B cell (primary cell): ENCODE data around the gene ARPC4. TPM values are rescaled to one million over a fixed set of nuclear protein-coding genes. Genes with fewer than 3 reads are reported as not detected.

ENCODE experiments used
- ATAC-seq: fragments of 200-7000 bp; cut with Tn5 transposase; one replicate; pipeline ENCODE4 v1.10.0; 2021; ENCODE audit warnings: low read depth, mild to moderate bottlenecking, moderate number of reproducible peaks, moderate library complexity
- CTCF ChIA-PET: fragments of 350-600 bp; sonication (Branson Sonifier 250); formaldehyde crosslinking; loops from one replicate; lab custom pipeline; 2021; ENCODE audit warnings: antibody characterized with exemption, inconsistent platforms; lab: Charles Lee
- POLR2A ChIA-PET: fragments of 350-600 bp; sonication (Branson Sonifier 250); formaldehyde crosslinking; loops from one replicate; lab custom pipeline; 2021; ENCODE audit warnings: antibody characterized with exemption; lab: Charles Lee
- DNase-seq: peaks from one replicate; pipeline ENCODE4 v3.0.0; 2013
- H2AFZ ChIP-seq: 2 replicates; pipeline ENCODE4 v1.6.1; 2012; ENCODE audit warnings: mild to moderate bottlenecking, low read depth, low read length; ENCODE audit not compliant: insufficient read depth, poor library complexity, severe bottlenecking
- H3K27ac ChIP-seq, 2 donors: 1 replicate in 1 of 2; 2 replicates in 1 of 2; pipeline ENCODE4 v1.5.1; 2012 to 2013; ENCODE audit warnings: low read length in 2 of 2, mild to moderate bottlenecking in 2 of 2, moderate library complexity in 1 of 2
- H3K27me3 ChIP-seq, 4 experiments: fragments of 200-600 bp in 1 of 4; sonication (generic) in 1 of 4; replicated peaks in 1 of 4; 1 replicate in 2 of 4; 2 replicates in 2 of 4; pipeline versions ENCODE4 v1.6.1 to v1.7.0; 2013 to 2016; ENCODE audit warnings: low read length in 3 of 4, mild to moderate bottlenecking in 2 of 4, mixed read lengths in 1 of 4, moderate library complexity in 1 of 4; ENCODE audit not compliant: insufficient read depth in 4 of 4, control insufficient read depth in 3 of 4; ENCODE audit errors: control extremely low read depth in 1 of 4
- H3K36me3 ChIP-seq, 2 experiments: replicated peaks in 1 of 2; 1 replicate in 1 of 2; 2 replicates in 1 of 2; pipeline versions ENCODE4 v1.6.1 to v1.7.1; 2013; ENCODE audit warnings: low read length in 1 of 2; ENCODE audit not compliant: insufficient read depth in 2 of 2, control insufficient read depth in 1 of 2; ENCODE audit errors: control extremely low read depth in 1 of 2, extremely low read depth in 1 of 2
- H3K4me1 ChIP-seq, 2 donors: fragments of 200-600 bp in 1 of 2; sonication (generic) in 1 of 2; 1 replicate in 1 of 2; 2 replicates in 1 of 2; pipeline versions ENCODE4 v1.5.1 to v1.6.1; 2013 to 2017; ENCODE audit warnings: low read length in 2 of 2; ENCODE audit not compliant: control insufficient read depth in 2 of 2, insufficient read depth in 2 of 2
- H3K4me2 ChIP-seq: replicated peaks from 2 replicates; pipeline ENCODE3; 2012; ENCODE audit warnings: mild to moderate bottlenecking, low read depth, low read length; ENCODE audit not compliant: poor library complexity, severe bottlenecking
- H3K4me3 ChIP-seq, 5 experiments: fragments of 200-600 bp in 1 of 5; sonication (generic) in 1 of 5; 1 replicate in 3 of 5; 2 replicates in 2 of 5; pipeline versions ENCODE4 v1.5.1 to v1.7.0; 2011 to 2016; ENCODE audit warnings: low read length in 4 of 5, mild to moderate bottlenecking in 4 of 5, low read depth in 2 of 5, control low read depth in 1 of 5, moderate library complexity in 1 of 5; ENCODE audit not compliant: insufficient read depth in 1 of 5; ENCODE audit errors: control extremely low read depth in 1 of 5, extremely low read depth in 1 of 5
- H3K79me2 ChIP-seq: fragments of 200-600 bp; sonication (generic); one replicate; pipeline ENCODE4 v1.6.0; 2016; ENCODE audit warnings: low read length; ENCODE audit not compliant: control insufficient read depth, insufficient read depth
- H3K9ac ChIP-seq: fragments of 200-600 bp; sonication (generic); 2 replicates; pipeline ENCODE4 v1.6.1; 2017; ENCODE audit warnings: mild to moderate bottlenecking, low read length, moderate library complexity
- H3K9me3 ChIP-seq, 3 donors: one replicate each; pipeline versions ENCODE4 v1.6.1 to v1.7.1; 2013; ENCODE audit warnings: low read length in 2 of 3; ENCODE audit not compliant: control insufficient read depth in 2 of 3, insufficient read depth in 1 of 3; ENCODE audit errors: control extremely low read depth in 1 of 3
- H4K20me1 ChIP-seq: 2 replicates; pipeline ENCODE4 v1.6.0; 2012; ENCODE audit warnings: mild to moderate bottlenecking, low read length; ENCODE audit not compliant: insufficient read depth, control insufficient read depth, poor library complexity, severe bottlenecking
- H3K27ac Mint-ChIP-seq: one replicate; pipeline ENCODE4 v1.8.0; 2021; ENCODE audit warnings: mixed read lengths
- H3K27me3 Mint-ChIP-seq: one replicate; pipeline ENCODE4 v1.8.0; 2021; ENCODE audit warnings: mixed read lengths
- H3K4me1 Mint-ChIP-seq: one replicate; pipeline ENCODE4 v1.8.0; 2021; ENCODE audit warnings: mixed read lengths
- H3K4me3 Mint-ChIP-seq: one replicate; pipeline ENCODE4 v1.8.0; 2021; ENCODE audit warnings: mixed read lengths
- H3K9me3 Mint-ChIP-seq: one replicate; pipeline ENCODE4 v1.8.0; 2022; ENCODE audit warnings: mixed read lengths; ENCODE audit not compliant: insufficient read depth
- EZH2 ChIP-seq: IDR thresholded peaks from 2 replicates; pipeline ENCODE4 v1.6.1; 2012; ENCODE audit warnings: borderline replicate concordance, low read depth, mild to moderate bottlenecking, moderate library complexity, low read length; ENCODE audit not compliant: insufficient read depth, poor library complexity, severe bottlenecking
- WGBS: methylation state at CpG from one replicate; pipeline ENCODE4 v1.1.5; 2013; ENCODE audit warnings: missing lambda C conversion rate; ENCODE audit not compliant: insufficient coverage; 5-methylcytosine and 5-hydroxymethylcytosine counted together
- intact Hi-C: fragments of 100-400 bp; cut with micrococcal nuclease; formaldehyde crosslinking; loops from one replicate; pipeline ENCODE4 v1.10.0; 2022
- polyA plus RNA-seq: library from polyadenylated mRNA; depleted of rRNA; stranded (reverse); fragments of >200 nt; gene quantifications from 2 replicates; pipeline ENCODE4 v1.2.3, GENCODE V29; 2012
- total RNA-seq, 2 donors: library from RNA; stranded (reverse); fragments of 120-200 nt in 1 of 2; gene quantifications; 1 replicate in 1 of 2; 2 replicates in 1 of 2; pipeline versions ENCODE4 v1.2.3 to v1.2.4, GENCODE V29; 2013 to 2022
- TF ChIP-seq, protein P1 (sequence below): fragments of 200-600 bp; IDR thresholded peaks from one replicate; pipeline ENCODE4 v1.8.0; 2022; ENCODE audit warnings: antibody characterized with exemption, mild to moderate bottlenecking

The ARPC4 gene
- total and polyA plus RNA-seq, 2 donors (not counting 1 experiment from before 2014, with no cell fraction given), result 110 to 174 TPM

DNA sequence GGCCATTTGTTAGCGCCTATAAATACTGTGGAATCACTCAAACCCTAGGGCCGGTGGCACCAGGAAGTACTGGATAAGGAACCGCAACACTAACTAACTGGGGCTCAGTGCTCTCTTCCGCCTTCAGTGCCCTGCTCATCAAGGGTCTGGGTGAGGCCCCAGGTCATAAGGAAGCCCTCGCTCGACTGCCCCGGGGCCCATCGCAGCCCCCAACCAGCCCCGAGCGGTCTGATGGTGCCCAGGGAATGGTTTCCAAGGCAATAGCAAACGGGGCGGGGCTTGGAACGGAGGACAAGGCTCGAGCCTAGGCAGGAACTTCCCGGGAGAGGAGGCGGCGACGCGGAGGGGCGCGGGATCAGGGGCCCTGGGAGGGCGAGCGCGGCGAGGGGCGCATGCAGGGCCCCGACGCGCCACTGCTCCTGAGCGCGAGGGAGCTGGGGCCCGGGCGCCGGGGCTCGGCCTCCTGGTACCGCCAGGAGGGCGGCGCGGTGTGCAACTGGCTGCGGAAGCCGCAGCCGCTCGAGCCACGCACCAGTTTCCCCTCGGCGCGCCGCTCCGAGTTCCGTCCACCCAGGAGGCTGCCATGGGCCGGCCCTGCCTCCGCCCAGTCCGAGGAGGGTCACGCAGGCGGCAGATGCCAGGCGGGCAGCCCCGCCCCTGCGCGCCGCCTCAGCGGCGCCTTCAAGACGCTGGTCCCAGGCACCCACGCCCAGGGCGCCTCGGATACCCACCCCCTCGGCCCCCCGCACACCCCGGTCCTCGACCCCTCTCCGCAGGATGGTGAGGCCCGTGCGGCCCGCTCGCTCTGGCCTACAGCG lies 16.9 kb downstream of the ARPC4 start, which contains the start of gene TTLL3:
Gene TTLL3, plus strand, starts transcription at position 648 of the 818 bp plus-strand sequence. CDS start 400 bp downstream, outside the sequence.
- Histone ChIP-seq H2AFZ (peak within 1 kb of the TSS; percentile 89), H3K79me2 (peaks cover 12% of the 10 kb centered on the region), H4K20me1 (peaks cover 5% of the 10 kb centered on the region), H3K4me1 (peaks cover 24 to 30% of the 10 kb centered on the region in 2 donors), H3K36me3 (peaks cover 0 to 23% of the 10 kb centered on the region in 2 experiments), H3K9me3 (no peaks in the 10 kb centered on the region), H3K27ac (peak within 1 kb of the TSS; percentile 84 to 90), H3K4me2 (peak within 1 kb of the TSS; percentile 96), H3K9ac (peak within 1 kb of the TSS; percentile 94), H3K27me3 (no peaks in the 10 kb centered on the region), H3K4me3 (peak within 1 kb of the TSS; percentile 32 to 79 (median 69))
- Mint-ChIP-seq H3K4me3 (peak within 1 kb of the TSS; percentile 96), H3K9me3 (no peaks in the 10 kb centered on the region), H3K27me3 (no peaks in the 10 kb centered on the region), H3K4me1 (peaks cover 38% of the 10 kb centered on the region), H3K27ac (peak within 1 kb of the TSS; percentile 99)
- CTCF ChIA-PET, result interaction anchor here (1.2 to 1.8 kb wide), 2 partner anchors 17 to 60 kb away, joined by 3 to 6 read pairs; partner anchors contain the start of genes ARPC4, OGG1 and TADA3
- DNase-seq (peak; percentile 73), ATAC-seq (peak; percentile 68)
- no peak for TF ChIP-seq EZH2
- TF ChIP-seq, protein P1, sequence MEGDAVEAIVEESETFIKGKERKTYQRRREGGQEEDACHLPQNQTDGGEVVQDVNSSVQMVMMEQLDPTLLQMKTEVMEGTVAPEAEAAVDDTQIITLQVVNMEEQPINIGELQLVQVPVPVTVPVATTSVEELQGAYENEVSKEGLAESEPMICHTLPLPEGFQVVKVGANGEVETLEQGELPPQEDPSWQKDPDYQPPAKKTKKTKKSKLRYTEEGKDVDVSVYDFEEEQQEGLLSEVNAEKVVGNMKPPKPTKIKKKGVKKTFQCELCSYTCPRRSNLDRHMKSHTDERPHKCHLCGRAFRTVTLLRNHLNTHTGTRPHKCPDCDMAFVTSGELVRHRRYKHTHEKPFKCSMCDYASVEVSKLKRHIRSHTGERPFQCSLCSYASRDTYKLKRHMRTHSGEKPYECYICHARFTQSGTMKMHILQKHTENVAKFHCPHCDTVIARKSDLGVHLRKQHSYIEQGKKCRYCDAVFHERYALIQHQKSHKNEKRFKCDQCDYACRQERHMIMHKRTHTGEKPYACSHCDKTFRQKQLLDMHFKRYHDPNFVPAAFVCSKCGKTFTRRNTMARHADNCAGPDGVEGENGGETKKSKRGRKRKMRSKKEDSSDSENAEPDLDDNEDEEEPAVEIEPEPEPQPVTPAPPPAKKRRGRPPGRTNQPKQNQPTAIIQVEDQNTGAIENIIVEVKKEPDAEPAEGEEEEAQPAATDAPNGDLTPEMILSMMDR, result no peak
- WGBS, result under 1% methylated on average over 69 of the region's 76 CpGs
- intact Hi-C loops, result loop anchor here (1.0 kb wide), 3 partner anchors 15 to 41 kb away; partner anchors contain the start of genes CAMK1 and RPUSD3
- POLR2A ChIA-PET, result interaction anchor here (0.5 to 2.4 kb wide), 6 partner anchors 14 to 413 kb away, joined by 3 to 12 read pairs (median 4); partner anchors contain the start of genes ARPC4, SETD5 and TADA3
